ENCODE data around the gene FOXL3. TPM values are rescaled to one million over a fixed set of nuclear protein-coding genes. Genes with fewer than 3 reads are reported as not detected.

The FOXL3 gene
- total RNA-seq, 1 experiment from 2014 or later = not detected

DNA sequence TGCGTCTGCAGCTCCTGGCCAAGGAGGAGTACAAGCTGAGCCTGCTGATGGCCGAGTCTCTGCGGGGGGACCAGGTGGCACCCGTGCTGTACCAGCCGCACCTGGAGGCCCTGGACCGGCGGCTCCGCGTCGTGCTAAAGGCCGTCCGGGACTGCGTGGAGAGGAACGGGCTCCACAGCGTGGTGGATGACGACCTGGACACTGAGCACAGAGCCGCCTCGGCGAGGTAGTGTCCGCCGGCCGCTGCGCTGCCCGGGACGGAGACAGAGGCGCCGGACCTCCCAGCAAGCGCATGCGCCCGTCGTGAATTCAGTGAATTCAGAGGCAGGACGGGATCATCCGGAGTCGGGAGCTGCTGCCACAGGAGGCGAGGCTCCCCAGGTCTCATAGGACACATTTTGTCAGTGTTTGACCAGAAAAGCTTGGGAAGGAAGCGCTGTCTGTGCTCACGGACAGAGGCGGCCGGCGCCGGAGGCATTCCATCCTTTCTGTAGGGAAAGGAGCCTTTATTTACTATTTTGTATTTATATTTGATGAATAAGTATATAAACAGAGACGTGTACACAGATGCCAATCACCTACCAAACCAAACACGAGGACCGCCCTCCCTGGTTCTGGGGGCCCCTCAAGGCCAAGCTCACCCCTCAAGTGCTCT lies 30.1 kb upstream of the FOXL3 start:
- no peaks in the 10 kb centered on the region for H3K4me1 Mint-ChIP-seq
- peaks cover 77% of the 10 kb centered on the region for H3K36me3 Mint-ChIP-seq
- ATAC-seq (no peak), DNase-seq (ENCODE audit: low spot score) (no peak)
- peaks cover 42% of the 10 kb centered on the region for H3K9me3 Mint-ChIP-seq
- ChIA-PET POLR2A (no interaction called here), CTCF (no interaction called here)
- peaks cover 21% of the 10 kb centered on the region for H3K27me3 Mint-ChIP-seq (ENCODE audit: low read depth)
- no peak overlapping the region for H3K4me3 Mint-ChIP-seq
- no peak for TF ChIP-seq RELA (CRISPR knock-in tag; IDR thresholded peaks at IDR 0.05; ENCODE audit: borderline replicate concordance)
- TF ChIP-seq, protein P1, sequence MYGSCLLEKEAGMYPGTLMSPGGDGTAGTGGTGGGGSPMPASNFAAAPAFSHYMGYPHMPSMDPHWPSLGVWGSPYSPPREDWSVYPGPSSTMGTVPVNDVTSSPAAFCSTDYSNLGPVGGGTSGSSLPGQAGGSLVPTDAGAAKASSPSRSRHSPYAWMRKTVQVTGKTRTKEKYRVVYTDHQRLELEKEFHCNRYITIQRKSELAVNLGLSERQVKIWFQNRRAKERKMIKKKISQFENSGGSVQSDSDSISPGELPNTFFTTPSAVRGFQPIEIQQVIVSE (CRISPR knock-in tag; IDR thresholded peaks at IDR 0.05; ENCODE audit: borderline replicate concordance) = no peak
- TF ChIP-seq, protein P2, sequence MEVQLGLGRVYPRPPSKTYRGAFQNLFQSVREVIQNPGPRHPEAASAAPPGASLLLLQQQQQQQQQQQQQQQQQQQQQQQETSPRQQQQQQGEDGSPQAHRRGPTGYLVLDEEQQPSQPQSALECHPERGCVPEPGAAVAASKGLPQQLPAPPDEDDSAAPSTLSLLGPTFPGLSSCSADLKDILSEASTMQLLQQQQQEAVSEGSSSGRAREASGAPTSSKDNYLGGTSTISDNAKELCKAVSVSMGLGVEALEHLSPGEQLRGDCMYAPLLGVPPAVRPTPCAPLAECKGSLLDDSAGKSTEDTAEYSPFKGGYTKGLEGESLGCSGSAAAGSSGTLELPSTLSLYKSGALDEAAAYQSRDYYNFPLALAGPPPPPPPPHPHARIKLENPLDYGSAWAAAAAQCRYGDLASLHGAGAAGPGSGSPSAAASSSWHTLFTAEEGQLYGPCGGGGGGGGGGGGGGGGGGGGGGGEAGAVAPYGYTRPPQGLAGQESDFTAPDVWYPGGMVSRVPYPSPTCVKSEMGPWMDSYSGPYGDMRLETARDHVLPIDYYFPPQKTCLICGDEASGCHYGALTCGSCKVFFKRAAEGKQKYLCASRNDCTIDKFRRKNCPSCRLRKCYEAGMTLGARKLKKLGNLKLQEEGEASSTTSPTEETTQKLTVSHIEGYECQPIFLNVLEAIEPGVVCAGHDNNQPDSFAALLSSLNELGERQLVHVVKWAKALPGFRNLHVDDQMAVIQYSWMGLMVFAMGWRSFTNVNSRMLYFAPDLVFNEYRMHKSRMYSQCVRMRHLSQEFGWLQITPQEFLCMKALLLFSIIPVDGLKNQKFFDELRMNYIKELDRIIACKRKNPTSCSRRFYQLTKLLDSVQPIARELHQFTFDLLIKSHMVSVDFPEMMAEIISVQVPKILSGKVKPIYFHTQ (CRISPR knock-in tag; IDR thresholded peaks at IDR 0.05) = no peak
- TF ChIP-seq IRF2 (CRISPR knock-in tag; IDR thresholded peaks at IDR 0.05; ENCODE audit: borderline replicate concordance, low read depth) = no peak
- TF ChIP-seq, protein P3, sequence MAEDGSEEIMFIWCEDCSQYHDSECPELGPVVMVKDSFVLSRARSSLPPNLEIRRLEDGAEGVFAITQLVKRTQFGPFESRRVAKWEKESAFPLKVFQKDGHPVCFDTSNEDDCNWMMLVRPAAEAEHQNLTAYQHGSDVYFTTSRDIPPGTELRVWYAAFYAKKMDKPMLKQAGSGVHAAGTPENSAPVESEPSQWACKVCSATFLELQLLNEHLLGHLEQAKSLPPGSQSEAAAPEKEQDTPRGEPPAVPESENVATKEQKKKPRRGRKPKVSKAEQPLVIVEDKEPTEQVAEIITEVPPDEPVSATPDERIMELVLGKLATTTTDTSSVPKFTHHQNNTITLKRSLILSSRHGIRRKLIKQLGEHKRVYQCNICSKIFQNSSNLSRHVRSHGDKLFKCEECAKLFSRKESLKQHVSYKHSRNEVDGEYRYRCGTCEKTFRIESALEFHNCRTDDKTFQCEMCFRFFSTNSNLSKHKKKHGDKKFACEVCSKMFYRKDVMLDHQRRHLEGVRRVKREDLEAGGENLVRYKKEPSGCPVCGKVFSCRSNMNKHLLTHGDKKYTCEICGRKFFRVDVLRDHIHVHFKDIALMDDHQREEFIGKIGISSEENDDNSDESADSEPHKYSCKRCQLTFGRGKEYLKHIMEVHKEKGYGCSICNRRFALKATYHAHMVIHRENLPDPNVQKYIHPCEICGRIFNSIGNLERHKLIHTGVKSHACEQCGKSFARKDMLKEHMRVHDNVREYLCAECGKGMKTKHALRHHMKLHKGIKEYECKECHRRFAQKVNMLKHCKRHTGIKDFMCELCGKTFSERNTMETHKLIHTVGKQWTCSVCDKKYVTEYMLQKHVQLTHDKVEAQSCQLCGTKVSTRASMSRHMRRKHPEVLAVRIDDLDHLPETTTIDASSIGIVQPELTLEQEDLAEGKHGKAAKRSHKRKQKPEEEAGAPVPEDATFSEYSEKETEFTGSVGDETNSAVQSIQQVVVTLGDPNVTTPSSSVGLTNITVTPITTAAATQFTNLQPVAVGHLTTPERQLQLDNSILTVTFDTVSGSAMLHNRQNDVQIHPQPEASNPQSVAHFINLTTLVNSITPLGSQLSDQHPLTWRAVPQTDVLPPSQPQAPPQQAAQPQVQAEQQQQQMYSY (CRISPR knock-in tag; IDR thresholded peaks at IDR 0.05) = no peak
- TF ChIP-seq ZNF317 (CRISPR knock-in tag; IDR thresholded peaks at IDR 0.05; ENCODE audit: borderline replicate concordance, low read depth) = no peak
- TF ChIP-seq, protein P4, sequence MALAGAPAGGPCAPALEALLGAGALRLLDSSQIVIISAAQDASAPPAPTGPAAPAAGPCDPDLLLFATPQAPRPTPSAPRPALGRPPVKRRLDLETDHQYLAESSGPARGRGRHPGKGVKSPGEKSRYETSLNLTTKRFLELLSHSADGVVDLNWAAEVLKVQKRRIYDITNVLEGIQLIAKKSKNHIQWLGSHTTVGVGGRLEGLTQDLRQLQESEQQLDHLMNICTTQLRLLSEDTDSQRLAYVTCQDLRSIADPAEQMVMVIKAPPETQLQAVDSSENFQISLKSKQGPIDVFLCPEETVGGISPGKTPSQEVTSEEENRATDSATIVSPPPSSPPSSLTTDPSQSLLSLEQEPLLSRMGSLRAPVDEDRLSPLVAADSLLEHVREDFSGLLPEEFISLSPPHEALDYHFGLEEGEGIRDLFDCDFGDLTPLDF (CRISPR knock-in tag; IDR thresholded peaks at IDR 0.05) = no peak
- TF ChIP-seq SP1 (CRISPR knock-in tag; conservative IDR thresholded peaks at IDR 0.05) = no peak
- no peak for TF ChIP-seq EMX1 (CRISPR knock-in tag; IDR thresholded peaks at IDR 0.05)
- TF ChIP-seq JAZF1 (CRISPR knock-in tag; IDR thresholded peaks at IDR 0.05) = no peak
- no peak for TF ChIP-seq FOXP1 (CRISPR knock-in tag; IDR thresholded peaks at IDR 0.05; ENCODE audit: borderline replicate concordance)
- TF ChIP-seq, protein P5, sequence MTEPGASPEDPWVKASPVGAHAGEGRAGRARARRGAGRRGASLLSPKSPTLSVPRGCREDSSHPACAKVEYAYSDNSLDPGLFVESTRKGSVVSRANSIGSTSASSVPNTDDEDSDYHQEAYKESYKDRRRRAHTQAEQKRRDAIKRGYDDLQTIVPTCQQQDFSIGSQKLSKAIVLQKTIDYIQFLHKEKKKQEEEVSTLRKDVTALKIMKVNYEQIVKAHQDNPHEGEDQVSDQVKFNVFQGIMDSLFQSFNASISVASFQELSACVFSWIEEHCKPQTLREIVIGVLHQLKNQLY (CRISPR knock-in tag; IDR thresholded peaks at IDR 0.05) = no peak
- TF ChIP-seq TP53 (CRISPR knock-in tag; IDR thresholded peaks at IDR 0.05) = no peak
- no peak for TF ChIP-seq ZNF232 (CRISPR knock-in tag; IDR thresholded peaks at IDR 0.05)
- TF ChIP-seq, protein P6, sequence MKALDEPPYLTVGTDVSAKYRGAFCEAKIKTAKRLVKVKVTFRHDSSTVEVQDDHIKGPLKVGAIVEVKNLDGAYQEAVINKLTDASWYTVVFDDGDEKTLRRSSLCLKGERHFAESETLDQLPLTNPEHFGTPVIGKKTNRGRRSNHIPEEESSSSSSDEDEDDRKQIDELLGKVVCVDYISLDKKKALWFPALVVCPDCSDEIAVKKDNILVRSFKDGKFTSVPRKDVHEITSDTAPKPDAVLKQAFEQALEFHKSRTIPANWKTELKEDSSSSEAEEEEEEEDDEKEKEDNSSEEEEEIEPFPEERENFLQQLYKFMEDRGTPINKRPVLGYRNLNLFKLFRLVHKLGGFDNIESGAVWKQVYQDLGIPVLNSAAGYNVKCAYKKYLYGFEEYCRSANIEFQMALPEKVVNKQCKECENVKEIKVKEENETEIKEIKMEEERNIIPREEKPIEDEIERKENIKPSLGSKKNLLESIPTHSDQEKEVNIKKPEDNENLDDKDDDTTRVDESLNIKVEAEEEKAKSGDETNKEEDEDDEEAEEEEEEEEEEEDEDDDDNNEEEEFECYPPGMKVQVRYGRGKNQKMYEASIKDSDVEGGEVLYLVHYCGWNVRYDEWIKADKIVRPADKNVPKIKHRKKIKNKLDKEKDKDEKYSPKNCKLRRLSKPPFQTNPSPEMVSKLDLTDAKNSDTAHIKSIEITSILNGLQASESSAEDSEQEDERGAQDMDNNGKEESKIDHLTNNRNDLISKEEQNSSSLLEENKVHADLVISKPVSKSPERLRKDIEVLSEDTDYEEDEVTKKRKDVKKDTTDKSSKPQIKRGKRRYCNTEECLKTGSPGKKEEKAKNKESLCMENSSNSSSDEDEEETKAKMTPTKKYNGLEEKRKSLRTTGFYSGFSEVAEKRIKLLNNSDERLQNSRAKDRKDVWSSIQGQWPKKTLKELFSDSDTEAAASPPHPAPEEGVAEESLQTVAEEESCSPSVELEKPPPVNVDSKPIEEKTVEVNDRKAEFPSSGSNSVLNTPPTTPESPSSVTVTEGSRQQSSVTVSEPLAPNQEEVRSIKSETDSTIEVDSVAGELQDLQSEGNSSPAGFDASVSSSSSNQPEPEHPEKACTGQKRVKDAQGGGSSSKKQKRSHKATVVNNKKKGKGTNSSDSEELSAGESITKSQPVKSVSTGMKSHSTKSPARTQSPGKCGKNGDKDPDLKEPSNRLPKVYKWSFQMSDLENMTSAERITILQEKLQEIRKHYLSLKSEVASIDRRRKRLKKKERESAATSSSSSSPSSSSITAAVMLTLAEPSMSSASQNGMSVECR (CRISPR knock-in tag; IDR thresholded peaks at IDR 0.05; ENCODE audit: borderline replicate concordance) = no peak
- TF ChIP-seq, protein P7, sequence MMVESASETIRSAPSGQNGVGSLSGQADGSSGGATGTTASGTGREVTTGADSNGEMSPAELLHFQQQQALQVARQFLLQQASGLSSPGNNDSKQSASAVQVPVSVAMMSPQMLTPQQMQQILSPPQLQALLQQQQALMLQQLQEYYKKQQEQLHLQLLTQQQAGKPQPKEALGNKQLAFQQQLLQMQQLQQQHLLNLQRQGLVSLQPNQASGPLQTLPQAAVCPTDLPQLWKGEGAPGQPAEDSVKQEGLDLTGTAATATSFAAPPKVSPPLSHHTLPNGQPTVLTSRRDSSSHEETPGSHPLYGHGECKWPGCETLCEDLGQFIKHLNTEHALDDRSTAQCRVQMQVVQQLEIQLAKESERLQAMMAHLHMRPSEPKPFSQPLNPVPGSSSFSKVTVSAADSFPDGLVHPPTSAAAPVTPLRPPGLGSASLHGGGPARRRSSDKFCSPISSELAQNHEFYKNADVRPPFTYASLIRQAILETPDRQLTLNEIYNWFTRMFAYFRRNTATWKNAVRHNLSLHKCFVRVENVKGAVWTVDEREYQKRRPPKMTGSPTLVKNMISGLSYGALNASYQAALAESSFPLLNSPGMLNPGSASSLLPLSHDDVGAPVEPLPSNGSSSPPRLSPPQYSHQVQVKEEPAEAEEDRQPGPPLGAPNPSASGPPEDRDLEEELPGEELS (CRISPR knock-in tag; IDR thresholded peaks at IDR 0.05) = no peak
- no peak for TF ChIP-seq ELF4 (CRISPR knock-in tag; IDR thresholded peaks at IDR 0.05; ENCODE audit: low read depth)
- TF ChIP-seq, protein P8, sequence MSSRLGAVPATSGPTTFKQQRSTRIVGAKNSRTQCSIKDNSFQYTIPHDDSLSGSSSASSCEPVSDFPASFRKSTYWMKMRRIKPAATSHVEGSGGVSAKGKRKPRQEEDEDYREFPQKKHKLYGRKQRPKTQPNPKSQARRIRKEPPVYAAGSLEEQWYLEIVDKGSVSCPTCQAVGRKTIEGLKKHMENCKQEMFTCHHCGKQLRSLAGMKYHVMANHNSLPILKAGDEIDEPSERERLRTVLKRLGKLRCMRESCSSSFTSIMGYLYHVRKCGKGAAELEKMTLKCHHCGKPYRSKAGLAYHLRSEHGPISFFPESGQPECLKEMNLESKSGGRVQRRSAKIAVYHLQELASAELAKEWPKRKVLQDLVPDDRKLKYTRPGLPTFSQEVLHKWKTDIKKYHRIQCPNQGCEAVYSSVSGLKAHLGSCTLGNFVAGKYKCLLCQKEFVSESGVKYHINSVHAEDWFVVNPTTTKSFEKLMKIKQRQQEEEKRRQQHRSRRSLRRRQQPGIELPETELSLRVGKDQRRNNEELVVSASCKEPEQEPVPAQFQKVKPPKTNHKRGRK (CRISPR knock-in tag; IDR thresholded peaks at IDR 0.05; ENCODE audit: borderline replicate concordance) = no peak
- TF ChIP-seq ESRRA (CRISPR knock-in tag; IDR thresholded peaks at IDR 0.05; ENCODE audit: borderline replicate concordance) = no peak
- TF ChIP-seq MYBL2 (CRISPR knock-in tag; IDR thresholded peaks at IDR 0.05) = no peak
- H3K27ac Mint-ChIP-seq = no peak overlapping the region
